Mesodermal cell (in vitro differentiated cells): Measurements from ENCODE around the gene LGR6.
A peak's percentile ranks its signal among the peaks of the same experiment; 100 is the strongest.

ENCODE experiments used
- H3K27ac ChIP-seq: 2 replicates; pipeline ENCODE4 v1.7.0; 2013; ENCODE audit warnings: mild to moderate bottlenecking, low read depth, low read length, moderate library complexity; ENCODE audit not compliant: severe bottlenecking
- H3K36me3 ChIP-seq: 2 replicates; pipeline ENCODE4 v1.7.1; 2013; ENCODE audit warnings: mild to moderate bottlenecking, low read length, moderate library complexity; ENCODE audit not compliant: control insufficient read depth, insufficient read depth
- H3K4me1 ChIP-seq: one replicate; pipeline ENCODE4 v1.7.1; 2013; ENCODE audit warnings: mild to moderate bottlenecking, low read length; ENCODE audit not compliant: insufficient read depth, control insufficient read depth, poor library complexity, severe bottlenecking
- H3K4me3 ChIP-seq: 2 replicates; pipeline ENCODE4 v1.7.0; 2013; ENCODE audit warnings: low read length, control low read depth, mild to moderate bottlenecking; ENCODE audit not compliant: insufficient read depth, poor library complexity, severe bottlenecking; ENCODE audit errors: extremely low read depth
- H3K9me3 ChIP-seq: 2 replicates; pipeline ENCODE4 v1.7.1; 2013; ENCODE audit warnings: mild to moderate bottlenecking, low read length, moderate library complexity; ENCODE audit not compliant: control insufficient read depth
- WGBS, 2 experiments: methylation state at CpG; one replicate each; pipeline ENCODE4 v1.1.5; 2013; ENCODE audit warnings: missing lambda C conversion rate in 2 of 2; ENCODE audit not compliant: insufficient coverage in 2 of 2; 5-methylcytosine and 5-hydroxymethylcytosine counted together

The LGR6 gene

DNA sequence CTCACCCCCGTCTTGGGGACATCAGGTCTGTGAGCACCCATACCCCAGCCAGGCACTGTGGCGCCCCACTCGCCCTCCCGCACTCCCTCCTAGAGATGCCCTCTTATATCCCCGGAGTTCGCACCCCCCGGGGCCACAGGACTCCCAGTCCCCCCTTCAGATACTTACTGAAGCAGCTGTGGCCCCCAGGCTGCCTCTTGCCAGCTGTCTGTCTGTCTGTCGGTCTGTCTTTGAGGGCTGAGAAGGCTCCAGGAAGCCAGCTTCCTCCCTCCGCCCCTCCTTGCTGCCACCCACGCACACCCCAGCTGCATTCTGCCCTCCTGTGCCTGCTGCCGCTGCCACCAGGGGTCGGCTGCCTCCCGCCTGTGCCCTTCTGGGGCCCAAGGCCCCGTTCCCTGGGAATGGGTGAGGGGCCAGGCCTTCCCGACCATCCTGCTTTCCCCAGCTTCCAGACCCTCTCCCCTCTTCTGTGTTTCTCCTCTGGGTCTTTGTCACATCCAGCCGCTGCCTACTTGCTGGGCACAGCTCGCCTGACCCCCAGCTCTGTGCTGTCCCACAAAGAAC, 33.1 kb upstream of the LGR6 start, which contains the start of gene PTPN7:
PTPN7 (minus strand) TSS at position 226 of the 564 bp plus-strand sequence. CDS start 1,200 bp downstream, outside the sequence.
- 77 to 87% methylated on average over 8 to 17 of the region's 17 CpGs for WGBS, 2 experiments
- Histone ChIP-seq H3K36me3 (no peaks in the 10 kb centered on the region), H3K27ac (no peak within 1 kb of the TSS), H3K9me3 (no peaks in the 10 kb centered on the region), H3K4me3 (no peak within 1 kb of the TSS), H3K4me1 (peaks cover 43% of the 10 kb centered on the region)

DNA sequence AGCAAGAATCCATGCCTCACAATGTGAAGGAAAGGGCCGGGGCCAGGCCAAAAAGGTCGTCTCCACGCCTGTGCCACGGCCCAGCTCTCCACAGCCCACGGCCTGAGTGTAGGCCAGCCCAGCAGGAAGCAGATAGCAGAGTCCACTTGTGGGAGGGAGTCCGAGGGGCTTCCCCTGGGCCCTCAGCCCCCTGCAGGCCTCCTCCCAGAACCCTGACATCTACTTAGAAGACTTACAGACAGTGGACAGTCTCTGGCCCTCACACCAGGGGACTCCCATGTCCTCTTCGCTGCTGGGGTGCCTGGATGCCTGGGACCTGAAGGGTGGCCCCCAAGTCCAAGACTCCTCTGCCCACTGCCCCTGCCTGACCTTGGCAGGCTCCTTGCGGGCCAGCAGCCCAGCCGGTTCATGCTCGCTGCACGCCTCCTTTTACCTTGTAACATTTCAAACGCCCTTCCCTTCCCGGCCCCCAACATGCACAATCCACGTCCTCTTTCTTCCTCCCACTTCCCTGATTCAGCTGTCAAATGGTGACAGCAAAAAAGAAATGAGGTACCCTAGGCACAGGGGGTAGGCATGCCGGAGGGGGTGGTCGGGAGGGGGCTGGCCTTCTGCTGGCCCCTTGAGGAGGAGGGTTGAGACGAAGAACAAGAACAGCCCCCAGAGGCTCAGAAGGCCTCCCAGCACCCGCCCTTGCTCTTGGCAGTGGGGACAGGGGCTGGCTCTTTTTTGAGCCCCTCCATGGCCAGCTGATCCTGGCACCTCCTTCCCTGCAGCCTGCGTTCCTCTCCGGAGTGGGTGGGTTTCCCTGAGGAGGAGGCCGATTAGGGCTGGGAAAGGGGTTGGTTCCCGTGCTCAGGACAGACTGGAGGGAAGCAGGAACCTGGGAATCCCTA, 32.2 kb upstream of the LGR6 start:
- Histone ChIP-seq H3K4me3 (no peak overlapping the region), H3K27ac (no peak overlapping the region), H3K36me3 (no peaks in the 10 kb centered on the region), H3K4me1 (peaks cover 47% of the 10 kb centered on the region), H3K9me3 (no peaks in the 10 kb centered on the region)
- WGBS, 2 experiments, result 80 to 84% methylated on average over 17 to 22 of the region's 22 CpGs

DNA sequence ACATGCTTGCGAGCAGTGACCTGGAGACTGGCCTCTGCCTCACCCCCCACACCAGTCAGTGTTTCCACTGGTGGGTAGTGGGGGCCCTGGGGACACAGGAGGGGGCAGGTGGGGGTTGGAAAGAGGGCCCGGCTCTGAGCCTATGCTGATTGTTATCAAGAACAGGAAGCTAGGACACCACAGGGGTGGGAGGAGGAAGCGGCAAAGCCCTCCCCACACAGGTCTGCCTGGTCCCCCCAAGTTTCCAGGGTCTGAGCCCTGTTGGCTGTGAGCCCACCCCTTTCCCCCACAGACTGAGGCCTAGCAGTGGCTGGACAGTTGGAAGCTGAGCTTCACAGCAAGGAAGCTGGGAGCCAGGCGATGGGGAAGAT, 31.6 kb upstream of the LGR6 start:
- Histone ChIP-seq H3K27ac (no peak overlapping the region), H3K4me1 (peaks cover 45% of the 10 kb centered on the region), H3K9me3 (no peaks in the 10 kb centered on the region), H3K4me3 (no peak overlapping the region), H3K36me3 (no peaks in the 10 kb centered on the region)
- 75% methylated on average over 1 of the region's 4 CpGs; no CpG with 5 or more reads in 1 of the 2 experiments for WGBS, 2 experiments

DNA sequence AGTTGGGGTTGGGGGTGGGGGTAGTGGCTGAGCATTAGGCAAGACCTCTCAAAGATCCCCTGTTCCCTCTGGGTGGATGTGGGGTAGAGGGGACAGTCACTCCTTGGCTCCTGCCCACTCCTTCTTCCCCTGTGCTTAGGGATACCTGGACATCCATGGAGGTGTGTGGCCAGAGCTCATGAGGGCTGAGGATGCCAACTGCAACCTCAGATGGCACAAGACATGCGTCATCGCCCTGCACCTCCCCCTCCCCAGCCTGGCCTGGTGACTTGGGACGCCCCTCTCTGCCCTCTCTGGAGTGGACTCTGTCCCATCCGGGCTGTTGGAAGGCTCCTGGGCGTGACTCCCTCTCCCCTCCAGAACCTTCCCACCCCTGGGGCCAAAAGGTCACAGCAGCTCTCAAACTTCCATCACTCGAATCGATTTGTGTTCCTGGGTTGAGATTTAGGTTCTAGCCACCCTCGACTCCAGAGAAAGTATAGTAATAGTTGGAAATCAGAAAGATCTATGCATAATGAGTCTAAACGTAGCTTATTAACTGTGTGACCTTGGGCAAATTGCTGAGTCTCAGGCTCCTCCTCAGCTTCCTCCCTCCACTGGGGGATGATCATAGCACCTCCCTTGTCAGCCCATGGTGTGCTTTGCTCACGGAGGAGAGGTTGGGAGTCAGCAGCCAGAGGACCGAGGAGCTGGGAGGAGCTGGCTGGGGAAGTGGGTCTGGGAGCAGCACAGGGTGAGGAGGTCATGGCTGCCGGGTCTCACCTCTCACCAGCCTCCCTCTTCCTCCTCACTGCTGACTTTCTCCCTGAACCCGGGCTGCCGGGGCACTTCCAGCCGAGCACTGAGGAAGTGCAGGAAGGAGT, 30.9 kb upstream of the LGR6 start:
- Histone ChIP-seq H3K9me3 (no peaks in the 10 kb centered on the region), H3K36me3 (no peaks in the 10 kb centered on the region), H3K4me1 (peaks cover 45% of the 10 kb centered on the region), H3K27ac (no peak overlapping the region), H3K4me3 (no peak overlapping the region)
- 81 to 89% methylated on average over 7 to 10 of the region's 15 CpGs for WGBS, 2 experiments

DNA sequence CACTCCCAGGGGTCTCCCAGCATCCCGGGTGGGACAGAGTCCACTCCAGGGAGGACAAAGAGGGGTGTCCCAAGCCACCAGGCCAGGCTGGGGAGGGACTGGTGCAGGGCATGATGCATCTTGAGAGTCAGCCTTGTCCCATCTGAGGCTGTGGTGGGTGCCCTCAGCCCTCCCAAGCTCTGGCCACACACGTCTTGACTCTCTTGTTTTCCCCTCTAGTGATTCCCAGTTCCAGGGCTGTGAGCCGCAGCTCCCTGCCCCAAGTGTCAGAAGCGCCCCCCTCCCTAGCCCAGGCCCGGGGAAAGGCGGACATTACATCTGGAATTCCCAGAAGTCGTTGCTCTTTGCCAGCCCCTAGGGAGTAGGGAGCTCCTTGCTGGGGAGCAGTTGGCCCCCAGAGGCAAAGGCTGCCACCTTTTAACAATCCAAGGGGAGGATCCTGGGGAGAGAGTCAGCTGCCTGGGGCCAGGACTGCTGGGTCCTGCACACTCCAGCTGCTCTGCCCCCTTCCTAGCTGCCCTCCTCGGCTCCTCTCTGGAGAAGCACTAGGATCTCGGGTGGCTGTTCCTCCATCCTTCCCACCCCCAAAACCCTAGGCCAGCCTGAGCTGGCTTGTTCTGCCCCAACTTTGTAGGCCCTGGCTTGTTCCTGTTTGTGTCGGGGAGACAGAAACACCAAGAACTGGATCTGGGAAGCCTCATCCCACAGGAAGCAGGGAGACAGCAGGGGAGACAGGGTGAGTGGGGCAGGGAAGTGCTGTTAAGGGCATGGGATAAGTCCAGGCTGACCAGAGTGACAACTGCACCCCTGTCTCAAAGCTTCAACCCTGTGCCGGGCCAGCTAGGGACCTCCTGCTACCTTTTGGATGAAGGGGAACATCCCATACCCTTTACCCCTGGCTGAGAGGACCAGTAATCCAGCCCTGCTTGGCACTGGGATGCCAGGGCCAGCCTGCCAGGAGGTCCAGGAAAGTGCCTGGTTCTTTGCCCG, 30.0 kb upstream of the LGR6 start:
- 71 to 86% methylated on average over 5 to 10 of the region's 12 CpGs for WGBS, 2 experiments
- H3K27ac ChIP-seq, result peak overlapping the region; percentile 6
- peaks cover 45% of the 10 kb centered on the region for H3K4me1 ChIP-seq
- H3K4me3 ChIP-seq, result no peak overlapping the region
- H3K36me3 ChIP-seq, result no peaks in the 10 kb centered on the region
- H3K9me3 ChIP-seq, result no peaks in the 10 kb centered on the region

DNA sequence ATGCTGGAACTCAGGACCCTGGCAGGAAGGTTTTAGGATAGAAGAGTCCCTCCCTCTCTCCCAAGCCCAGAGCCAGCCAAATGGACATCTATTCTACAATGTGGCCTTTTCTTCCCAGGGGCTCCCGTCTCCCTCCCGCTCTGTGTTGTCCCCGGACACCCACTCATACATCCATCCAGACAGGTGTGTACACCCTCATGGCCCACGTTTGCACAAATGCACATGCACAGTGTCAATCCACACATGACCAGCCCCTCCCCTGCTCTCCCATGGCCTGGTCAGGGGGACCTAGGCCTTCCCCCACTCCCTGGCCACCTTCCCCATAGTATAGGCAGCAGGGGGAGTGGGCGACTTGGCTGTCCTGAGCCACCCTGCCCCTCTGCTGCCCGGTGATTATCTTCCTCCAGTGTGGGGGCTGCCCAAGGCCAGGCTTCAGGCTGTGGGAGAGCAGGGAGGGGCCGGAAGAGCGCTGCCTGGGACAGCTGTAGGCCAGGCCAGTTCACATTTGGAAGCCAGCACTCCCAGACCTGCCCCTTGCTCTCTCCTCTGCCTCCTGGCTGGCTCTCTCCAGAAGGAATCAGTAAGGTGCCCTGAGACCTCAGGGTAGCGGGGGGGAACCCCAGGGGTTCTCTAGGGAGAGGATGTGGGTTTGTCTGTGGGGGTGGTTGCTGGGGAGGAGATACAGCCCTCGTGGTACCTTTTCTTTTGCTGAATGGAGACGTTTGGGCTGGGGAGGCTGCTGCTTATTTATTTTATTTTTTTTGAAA, 29.1 kb upstream of the LGR6 start:
- H3K4me3 ChIP-seq, result no peak overlapping the region
- WGBS, 2 experiments, result 86 to 95% methylated on average over 8 of the region's 11 CpGs
- H3K4me1 ChIP-seq, result peaks cover 43% of the 10 kb centered on the region
- H3K36me3 ChIP-seq, result no peaks in the 10 kb centered on the region
- no peaks in the 10 kb centered on the region for H3K9me3 ChIP-seq
- no peak overlapping the region for H3K27ac ChIP-seq

DNA sequence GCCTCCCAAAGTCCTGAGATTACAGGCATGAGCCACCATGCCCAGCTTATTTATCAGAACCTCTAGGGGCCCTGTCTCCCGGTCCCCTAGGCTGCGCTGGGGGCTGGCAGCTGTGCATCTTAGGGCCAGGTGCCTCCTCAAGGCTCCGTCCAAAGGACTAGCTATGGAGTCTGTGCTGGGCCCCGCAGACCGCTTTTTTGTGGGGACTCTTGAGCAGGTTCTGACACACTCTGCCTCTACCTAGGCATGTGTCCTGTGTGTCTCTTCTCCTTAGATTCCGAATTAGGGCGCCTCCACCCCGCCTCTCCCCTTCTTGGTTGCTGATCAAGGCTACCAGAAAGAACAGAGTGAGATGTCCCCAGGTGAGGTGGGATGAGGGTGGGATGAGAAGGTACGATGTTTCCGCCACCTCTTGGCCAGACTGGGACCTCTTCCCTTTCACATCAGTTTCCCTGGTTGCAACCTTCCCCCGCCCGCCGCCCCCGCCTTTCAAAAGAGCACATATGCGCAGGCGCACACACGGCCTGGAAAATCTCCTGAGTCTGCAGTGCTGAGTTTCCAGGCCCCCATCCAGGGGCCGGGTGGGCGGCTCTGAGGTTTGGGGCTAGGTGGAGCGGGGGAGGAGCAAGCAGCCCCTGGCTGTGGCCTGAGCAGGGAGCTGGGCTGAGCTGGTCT, 28.2 kb upstream of the LGR6 start:
- WGBS, 2 experiments, result 87 to 89% methylated on average over 16 to 17 of the region's 20 CpGs
- H3K36me3 ChIP-seq, result no peaks in the 10 kb centered on the region
- no peak overlapping the region for H3K27ac ChIP-seq
- no peak overlapping the region for H3K4me3 ChIP-seq
- no peaks in the 10 kb centered on the region for H3K9me3 ChIP-seq
- peaks cover 35% of the 10 kb centered on the region for H3K4me1 ChIP-seq

DNA sequence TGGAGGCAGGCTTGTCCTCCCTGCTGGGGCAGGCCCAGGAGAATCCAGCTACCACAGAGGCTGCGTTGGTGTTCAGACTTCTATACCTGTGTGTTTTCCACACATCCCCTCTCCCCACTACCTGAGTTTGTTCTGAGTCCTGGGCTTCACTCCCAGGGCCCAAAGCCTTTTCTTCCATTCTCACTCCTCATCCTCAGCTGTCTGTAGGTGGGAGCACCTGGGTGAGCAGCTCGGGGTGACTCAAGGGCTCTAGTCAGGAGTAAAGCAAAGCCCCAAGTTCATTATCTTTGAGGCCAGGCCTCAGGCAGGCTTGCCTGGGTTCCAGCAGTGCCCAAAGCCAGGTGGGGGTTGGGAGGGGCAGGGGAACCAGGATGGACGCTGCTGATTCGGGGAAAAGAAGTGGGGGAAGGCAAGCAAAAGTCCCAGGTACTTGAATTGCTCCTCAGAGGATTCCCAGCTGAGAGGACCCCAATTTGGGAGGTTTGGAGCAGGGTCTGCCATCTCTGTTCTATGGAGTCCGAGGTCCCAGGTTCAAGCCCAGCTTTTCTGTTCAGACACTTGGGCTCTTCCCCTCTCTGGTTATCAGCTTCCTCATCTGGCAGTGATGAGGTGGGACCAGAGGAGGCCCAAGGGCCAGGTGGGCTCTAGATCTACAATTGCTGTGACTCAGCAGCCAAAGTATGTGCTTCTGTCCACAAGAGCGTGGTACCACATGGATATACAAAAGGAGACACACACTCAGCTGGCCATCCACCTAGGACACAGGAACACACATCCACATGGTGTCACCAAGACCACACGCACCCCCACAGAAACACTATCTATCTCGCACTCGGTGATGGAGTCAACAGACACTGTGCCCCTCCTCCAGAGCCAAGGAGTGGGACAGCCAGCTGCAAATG, 27.4 kb upstream of the LGR6 start:
- WGBS, 2 experiments, result 76 to 82% methylated on average over 5 to 9 of the region's 9 CpGs
- no peaks in the 10 kb centered on the region for H3K36me3 ChIP-seq
- H3K27ac ChIP-seq, result no peak overlapping the region
- H3K4me3 ChIP-seq, result no peak overlapping the region
- H3K9me3 ChIP-seq, result no peaks in the 10 kb centered on the region
- H3K4me1 ChIP-seq, result peaks cover 28% of the 10 kb centered on the region
